HepG2 (cell line): ENCODE results near the gene APBA1. TPM values are rescaled to one million over a fixed set of nuclear protein-coding genes. Genes with fewer than 3 reads are reported as not detected.
A peak's percentile ranks its signal among the peaks of the same experiment; 100 is the strongest.

Experiments
- ATAC-seq: fragments of 200-7000 bp; cut with Tn5 transposase; 3 replicates; pipeline ENCODE4 v1.9.1; 2020; ENCODE audit warnings: mild to moderate bottlenecking, moderate library complexity
- BruUV-seq: library from RNA; stranded (reverse); fragments of 400-500 nt; replicated peaks from 2 replicates; lab custom pipeline; 2021; lab: Mats Ljungman, UMichigan
- CTCF ChIA-PET: fragments of 300-600 bp; formaldehyde crosslinking; extraction: SDS; loops from one replicate; lab custom pipeline; 2021; ENCODE audit warnings: low total read pairs, inconsistent platforms, low intra/inter-chr PET ratio; lab: Yijun Ruan, JAX
- POLR2A ChIA-PET: fragments of 350-600 bp; sonication (Branson Sonifier 250); formaldehyde crosslinking; loops from one replicate; lab custom pipeline; 2020; ENCODE audit warnings: antibody characterized with exemption, inconsistent platforms; lab: Yijun Ruan, JAX
- DNase-seq: peaks from one replicate; pipeline ENCODE4 v3.0.0-alpha.2; 2015; ENCODE audit warnings: low spot score
- FAIRE-seq: peaks from 3 replicates; lab custom pipeline; 2011; peaks lifted over from hg19 to GRCh38; lab: Jason Lieb, UNC
- H2AFZ ChIP-seq: one replicate; pipeline ENCODE4 v1.6.1; 2011; ENCODE audit warnings: low read length, inconsistent platforms
- H3K27ac ChIP-seq: fragments of 300-600 bp; 3 replicates; pipeline ENCODE4 v1.8.0; 2011; ENCODE audit warnings: mixed run types, mild to moderate bottlenecking, mixed read lengths, low read length, inconsistent platforms; ENCODE audit not compliant: insufficient read depth; ENCODE audit errors: extremely low read length
- H3K27me3 ChIP-seq, 2 experiments: fragments of 200-600 bp in 1 of 2; 2 replicates in 1 of 2; 3 replicates in 1 of 2; pipeline versions ENCODE4 v1.6.0 to v1.8.0; 2011; ENCODE audit warnings: low read length in 2 of 2, mild to moderate bottlenecking in 2 of 2, moderate library complexity in 2 of 2, inconsistent platforms in 1 of 2; ENCODE audit not compliant: insufficient read depth in 2 of 2, control insufficient read depth in 1 of 2
- H3K36me3 ChIP-seq, 2 experiments: fragments of 200-600 bp in 1 of 2; replicated peaks in 1 of 2; 2 replicates in 1 of 2; 3 replicates in 1 of 2; pipeline versions ENCODE4 v1.5.1 to v1.8.0; 2011; ENCODE audit warnings: low read length in 2 of 2, inconsistent platforms in 1 of 2; ENCODE audit not compliant: insufficient read depth in 2 of 2, control insufficient read depth in 1 of 2
- H3K4me1 ChIP-seq: 2 replicates; pipeline ENCODE4 v1.5.1; 2012; ENCODE audit warnings: low read length, inconsistent platforms; ENCODE audit not compliant: insufficient read depth
- H3K4me2 ChIP-seq: 2 replicates; pipeline ENCODE4 v1.6.0; 2011; ENCODE audit warnings: low read depth, low read length, inconsistent platforms
- H3K4me3 ChIP-seq, 3 experiments: fragments of 200-600 bp in 1 of 3; sonication (generic), shearing (Covaris generic) in 1 of 3; replicated peaks in 1 of 3; 2 replicates each; pipeline ENCODE4 v1.5.1; 2011 to 2016; ENCODE audit warnings: low read length in 3 of 3, inconsistent platforms in 2 of 3, low read depth in 2 of 3, mild to moderate bottlenecking in 2 of 3, control low read depth in 1 of 3, mixed read lengths in 1 of 3; ENCODE audit not compliant: insufficient read depth in 1 of 3
- H3K79me2 ChIP-seq: one replicate; pipeline ENCODE4 v1.6.1; 2011; ENCODE audit warnings: low read length, inconsistent platforms; ENCODE audit not compliant: insufficient read depth
- H3K9ac ChIP-seq: 2 replicates; pipeline ENCODE4 v1.6.0; 2011; ENCODE audit warnings: mild to moderate bottlenecking, low read depth, low read length, inconsistent platforms; ENCODE audit not compliant: insufficient read depth
- H3K9me3 ChIP-seq: 2 replicates; pipeline ENCODE4 v1.5.1; 2012; ENCODE audit warnings: mild to moderate bottlenecking, low read length
- H4K20me1 ChIP-seq: 2 replicates; pipeline ENCODE4 v1.6.0; 2011; ENCODE audit warnings: inconsistent platforms, mild to moderate bottlenecking, low read length, moderate library complexity; ENCODE audit not compliant: insufficient read depth
- CBX5 ChIP-seq: sonication (generic); formaldehyde crosslinking; IDR thresholded peaks from 2 replicates; pipeline ENCODE4 v1.4.0; 2020; ENCODE audit warnings: missing genetic modification reagents, borderline replicate concordance
- CSRNP1 ChIP-seq: sonication (generic); formaldehyde crosslinking; IDR thresholded peaks from 2 replicates; pipeline ENCODE4 v1.8.1; 2023; ENCODE audit warnings: mild to moderate bottlenecking, missing genetic modification reagents
- HNF1A ChIP-seq, 2 experiments: sonication (generic) in 1 of 2; formaldehyde crosslinking in 1 of 2; IDR thresholded peaks; 2 replicates each; pipeline versions ENCODE4 v1.4.0 to v1.6.1; 2016 to 2020; ENCODE audit warnings: borderline replicate concordance in 1 of 2, low read depth in 1 of 2, mild to moderate bottlenecking in 1 of 2, missing genetic modification reagents in 1 of 2
- JUN ChIP-seq: sonication (generic); formaldehyde crosslinking; IDR thresholded peaks from 2 replicates; pipeline ENCODE4 v1.4.0; 2020; ENCODE audit warnings: mild to moderate bottlenecking, missing genetic modification reagents
- ZBTB42 ChIP-seq: sonication (generic); formaldehyde crosslinking; IDR thresholded peaks from 2 replicates; pipeline ENCODE4 v1.5.0; 2020; ENCODE audit warnings: mild to moderate bottlenecking, missing genetic modification reagents
- ZFAT ChIP-seq: sonication (generic); formaldehyde crosslinking; conservative IDR thresholded peaks from 2 replicates; pipeline ENCODE4 v1.8.1; 2023; ENCODE audit warnings: missing genetic modification reagents, inconsistent platforms
- ZNF687 ChIP-seq: sonication (generic); formaldehyde crosslinking; IDR thresholded peaks from 2 replicates; pipeline ENCODE4 v1.5.1; 2020; ENCODE audit warnings: mild to moderate bottlenecking, missing genetic modification reagents, moderate library complexity
- ZNF691 ChIP-seq: sonication (generic); formaldehyde crosslinking; IDR thresholded peaks from 2 replicates; pipeline ENCODE4 v1.4.0; 2020; ENCODE audit warnings: missing genetic modification reagents, low read depth, mild to moderate bottlenecking, borderline replicate concordance
- WGBS: methylation state at CpG from one replicate; pipeline ENCODE4 v1.1.6; 2017; ENCODE audit warnings: low lambda C conversion rate; 5-methylcytosine and 5-hydroxymethylcytosine counted together
- in situ Hi-C: cut with HindIII; loops from 2 replicates; pipeline ENCODE4 v1.10.0; 2017; ENCODE audit warnings: low pct_unique_long_range_greater_than_20kb; ENCODE audit not compliant: extremely low pct_ligation_motif_present
- intact Hi-C: fragments of 100-400 bp; cut with micrococcal nuclease; formaldehyde crosslinking; loops from one replicate; pipeline ENCODE4 v1.10.0; 2022; ENCODE audit not compliant: unreplicated experiment
- polyA plus RNA-seq, 8 experiments: library from polyadenylated mRNA; depleted of rRNA in 3 of 8; stranded (reverse) in 7 of 8; unstranded in 1 of 8; fragments of >200 nt; fragmentation: Illumina TruSeq in 4 of 8; extraction: Trizol in 4 of 8; gene quantifications; 2 replicates each; pipeline versions ENCODE4 v1.2.1 to v1.2.3, GENCODE V29; 2011 to 2016; ENCODE audit warnings: low read depth in 4 of 8, missing spikeins in 1 of 8, mixed read lengths in 1 of 8; ENCODE audit not compliant: insufficient read depth in 1 of 8
- total RNA-seq, 5 experiments: library from RNA; depleted of rRNA; stranded (reverse); fragments of >200 nt; fragmentation: Illumina TruSeq; extraction: Trizol; gene quantifications; 2 replicates each; pipeline ENCODE4 v1.2.3, GENCODE V29; 2016; ENCODE audit warnings: low read depth in 1 of 5
- TF ChIP-seq, protein P1 (sequence below): IDR thresholded peaks from 2 replicates; pipeline ENCODE4 v1.6.1; 2018; ENCODE audit warnings: missing genetic modification reagents

Gene APBA1
- total and polyA plus RNA-seq, 2 of the 13 experiments (the other 11 are each of a cell fraction or from before 2014, with no cell fraction given): 0.15 TPM; not detected in 1

GRCh38 chr9:69411931-69412740, 260.0 kb downstream of the APBA1 start:
- no peak overlapping the region for H3K9ac ChIP-seq
- no peak overlapping the region for H2AFZ ChIP-seq
- BruUV-seq: no TSS peak
- H3K4me1 ChIP-seq: no peaks in the 10 kb centered on the region
- WGBS: 45% methylated on average over 36 of the region's 52 CpGs
- POLR2A ChIA-PET: no interaction called here
- intact Hi-C loops (loop anchor here (2.0 kb wide), 1 partner anchor 137 kb away; no protein-coding TSS in a partner anchor), in situ Hi-C loops (no loop called here)
- CTCF ChIA-PET: interaction anchor here (0.7 to 1.7 kb wide), 3 partner anchors 137 to 521 kb away, joined by 3 to 9 read pairs (median 5); no protein-coding TSS in a partner anchor
- H3K79me2 ChIP-seq: no peaks in the 10 kb centered on the region
- H3K27me3 ChIP-seq: peaks cover 0 to 25% of the 10 kb centered on the region in 2 experiments; a peak in 2 of 5 replicates
- no peaks in the 10 kb centered on the region for H4K20me1 ChIP-seq
- peak; percentile 53 for ATAC-seq
- no peak overlapping the region for H3K4me3 ChIP-seq
- H3K9me3 ChIP-seq: no peaks in the 10 kb centered on the region
- H3K36me3 ChIP-seq: no peaks in the 10 kb centered on the region
- FAIRE-seq: no peak
- H3K4me2 ChIP-seq: no peak overlapping the region
- no peak overlapping the region for H3K27ac ChIP-seq
- DNase-seq: no peak
- TF ChIP-seq ZNF687 (CRISPR knock-in tag): no peak
- TF ChIP-seq, protein P1, sequence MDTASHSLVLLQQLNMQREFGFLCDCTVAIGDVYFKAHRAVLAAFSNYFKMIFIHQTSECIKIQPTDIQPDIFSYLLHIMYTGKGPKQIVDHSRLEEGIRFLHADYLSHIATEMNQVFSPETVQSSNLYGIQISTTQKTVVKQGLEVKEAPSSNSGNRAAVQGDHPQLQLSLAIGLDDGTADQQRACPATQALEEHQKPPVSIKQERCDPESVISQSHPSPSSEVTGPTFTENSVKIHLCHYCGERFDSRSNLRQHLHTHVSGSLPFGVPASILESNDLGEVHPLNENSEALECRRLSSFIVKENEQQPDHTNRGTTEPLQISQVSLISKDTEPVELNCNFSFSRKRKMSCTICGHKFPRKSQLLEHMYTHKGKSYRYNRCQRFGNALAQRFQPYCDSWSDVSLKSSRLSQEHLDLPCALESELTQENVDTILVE (CRISPR knock-in tag): no peak
- no peak for TF ChIP-seq ZNF691 (CRISPR knock-in tag)
- no peak for TF ChIP-seq HNF1A (IDR thresholded peaks at IDR 0.05; ENCODE audit: low read depth)
- no peak for TF ChIP-seq HNF1A (CRISPR knock-in tag; IDR thresholded peaks at IDR 0.05; ENCODE audit: borderline replicate concordance)
- no peak for TF ChIP-seq JUN (CRISPR knock-in tag)
- TF ChIP-seq ZFAT: no peak
- TF ChIP-seq CBX5 (CRISPR knock-in tag): no peak
- TF ChIP-seq ZBTB42: no peak
- no peak for TF ChIP-seq CSRNP1
